ENCODE results near the gene PPM1E.

DNA sequence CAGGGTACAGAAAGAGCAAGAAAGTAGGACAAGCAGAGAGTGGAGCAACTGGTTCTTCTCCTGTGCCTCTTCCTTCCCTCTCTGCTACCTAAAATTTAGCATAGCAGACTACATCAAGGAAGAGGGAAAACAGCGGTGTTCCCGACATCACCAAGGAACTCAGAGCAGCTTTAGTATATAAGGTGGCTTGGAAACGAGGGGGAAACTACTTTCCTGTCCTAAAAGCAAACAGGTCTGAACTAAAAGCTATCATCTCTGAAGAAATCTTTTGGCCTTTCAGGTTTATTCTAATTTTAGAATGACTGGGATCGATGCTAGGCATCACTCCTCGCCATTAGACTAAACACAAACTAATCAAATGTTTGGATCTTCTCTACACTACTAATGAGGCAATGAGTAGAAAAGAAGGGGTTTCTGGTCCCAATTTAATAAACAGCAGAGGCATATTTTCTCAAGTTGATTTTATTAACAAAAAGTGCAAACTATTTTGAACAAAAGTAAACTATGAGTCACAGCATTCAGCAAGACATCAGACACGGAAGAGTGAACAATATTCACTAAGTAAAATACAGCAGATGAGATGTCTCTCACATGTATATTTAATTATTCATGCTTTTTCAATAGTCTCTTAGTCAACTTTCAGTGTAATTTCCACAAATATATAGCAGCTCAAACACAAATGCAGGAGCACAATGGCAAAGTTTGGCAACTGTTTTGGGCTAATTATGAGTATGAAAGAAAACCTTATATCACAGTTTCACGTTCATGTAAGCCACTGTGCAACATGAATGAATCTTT is 242.3 kb downstream of the PPM1E start:
- TF ChIP-seq, protein P1, sequence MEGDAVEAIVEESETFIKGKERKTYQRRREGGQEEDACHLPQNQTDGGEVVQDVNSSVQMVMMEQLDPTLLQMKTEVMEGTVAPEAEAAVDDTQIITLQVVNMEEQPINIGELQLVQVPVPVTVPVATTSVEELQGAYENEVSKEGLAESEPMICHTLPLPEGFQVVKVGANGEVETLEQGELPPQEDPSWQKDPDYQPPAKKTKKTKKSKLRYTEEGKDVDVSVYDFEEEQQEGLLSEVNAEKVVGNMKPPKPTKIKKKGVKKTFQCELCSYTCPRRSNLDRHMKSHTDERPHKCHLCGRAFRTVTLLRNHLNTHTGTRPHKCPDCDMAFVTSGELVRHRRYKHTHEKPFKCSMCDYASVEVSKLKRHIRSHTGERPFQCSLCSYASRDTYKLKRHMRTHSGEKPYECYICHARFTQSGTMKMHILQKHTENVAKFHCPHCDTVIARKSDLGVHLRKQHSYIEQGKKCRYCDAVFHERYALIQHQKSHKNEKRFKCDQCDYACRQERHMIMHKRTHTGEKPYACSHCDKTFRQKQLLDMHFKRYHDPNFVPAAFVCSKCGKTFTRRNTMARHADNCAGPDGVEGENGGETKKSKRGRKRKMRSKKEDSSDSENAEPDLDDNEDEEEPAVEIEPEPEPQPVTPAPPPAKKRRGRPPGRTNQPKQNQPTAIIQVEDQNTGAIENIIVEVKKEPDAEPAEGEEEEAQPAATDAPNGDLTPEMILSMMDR (IDR thresholded peaks at IDR 0.05; ENCODE audit: low read depth, low read length), result no peak
- no peak for TF ChIP-seq POLR2A (IDR thresholded peaks at IDR 0.05; ENCODE audit: extremely low read depth, insufficient read length)
